Ovary (tissue), 9 donors: Measurements from ENCODE around the gene ENAH. TPM values are rescaled to one million over a fixed set of nuclear protein-coding genes. Genes with fewer than 3 reads are reported as not detected.

ENCODE experiments used
- DNase-seq, 5 donors: peaks; one replicate each; pipeline ENCODE4 v3.0.0-alpha.2; 2019 to 2020
- H3K27ac ChIP-seq, 2 donors: fragments of 200-600 bp; one replicate each; pipeline versions ENCODE4 v1.5.1 to v1.8.0; 2019 to 2022
- H3K27me3 ChIP-seq: fragments of 200-600 bp; one replicate; pipeline ENCODE4 v1.8.0; 2022
- H3K36me3 ChIP-seq: fragments of 200-600 bp; sonication (generic); one replicate; pipeline ENCODE4 v1.5.1; 2019
- H3K4me1 ChIP-seq: one replicate; pipeline ENCODE4 v1.8.1; 2013; ENCODE audit warnings: mild to moderate bottlenecking, moderate library complexity; ENCODE audit not compliant: insufficient read depth
- H3K4me3 ChIP-seq: fragments of 200-600 bp; sonication (generic); one replicate; pipeline ENCODE4 v1.5.1; 2017
- H3K9me3 ChIP-seq, 2 donors: fragments of 200-600 bp in 1 of 2; sonication (generic) in 1 of 2; one replicate each; pipeline versions ENCODE4 v1.5.1 to v1.8.1; 2013 to 2019; ENCODE audit warnings: mild to moderate bottlenecking in 1 of 2, moderate library complexity in 1 of 2
- CTCF ChIP-seq, 3 donors: fragments of 450-650 bp in 2 of 3; fragments of 200-600 bp in 1 of 3; IDR thresholded peaks; one replicate each; pipeline versions ENCODE4 v1.5.1 to v1.8.0; 2016 to 2022; ENCODE audit warnings: antibody characterized with exemption in 3 of 3, mild to moderate bottlenecking in 1 of 3
- EP300 ChIP-seq: sonication (generic); formaldehyde crosslinking; IDR thresholded peaks from one replicate; pipeline ENCODE4 v1.6.1; 2017; ENCODE audit warnings: antibody characterized with exemption
- POLR2A ChIP-seq: fragments of 450-650 bp; IDR thresholded peaks from one replicate; pipeline ENCODE4 v1.6.1; 2017; ENCODE audit warnings: antibody characterized with exemption, mild to moderate bottlenecking, moderate library complexity
- WGBS, 3 donors: extraction: QIAGEN DNeasy Blood & Tissue Kit in 1 of 3; methylation state at CpG; one replicate each; pipeline versions ENCODE4 v1.1.5 to v1.1.7; 2013 to 2017; 5-methylcytosine and 5-hydroxymethylcytosine counted together
- intact Hi-C, 4 donors: fragments of 100-400 bp; cut with DNase I; formaldehyde crosslinking; loops; one replicate each; pipeline versions ENCODE4 v1.11.0 to v1.15.1; 2022 to 2023
- polyA plus RNA-seq, 2 donors: library from polyadenylated mRNA; stranded (reverse); fragments of 200-250 nt in 1 of 2; fragments of 350-450 nt in 1 of 2; fragmentation: Illumina TruSeq in 1 of 2; extraction: RNeasy Lipid Tissue Mini Kit (QIAGEN cat#74804) in 1 of 2; gene quantifications; one replicate each; pipeline ENCODE4 v1.2.3, GENCODE V29; 2013 to 2014
- total RNA-seq, 7 donors: library from RNA; depleted of rRNA in 2 of 7; stranded (reverse); fragments of >200 nt in 2 of 7; fragmentation: NEBNext Ultra II Directional in 3 of 7; extraction: Animal tissue kit (Norgen Biotek cat#: 25700) in 3 of 7; gene quantifications; one replicate each; pipeline versions ENCODE4 v1.1.0 to v1.2.4, GENCODE V29; 2016 to 2023
- donor health status: DM: no; HTN: no; CAD: no; lungs with moderate emphysema.
- donor health status: DM: no; HTN: no; CAD: no.
- donor health status: Bipolar disorder and iron deficiency.
- donor health status: DM: yes; HTN: yes; CAD: no.
- donor health status: DM: no; HTN: no; CAD: no.
- donor health status: DM: yes; HTN: yes; CAD: no.

Gene ENAH
- total and polyA plus RNA-seq, 9 donors: 33.4 to 137 (median 88.6) TPM

GRCh38 chr1:225506727-225507126 is 146.2 kb downstream of the ENAH start:
- 46 to 60% (median 57%) methylated on average over 1 of the region's 1 CpG for WGBS, 3 donors
- intact Hi-C loops: no loop called here
- no peaks in the 10 kb centered on the region for H3K27me3 ChIP-seq
- H3K4me3 ChIP-seq: no peak overlapping the region
- no peaks in the 10 kb centered on the region for H3K36me3 ChIP-seq
- H3K9me3 ChIP-seq: no peaks in the 10 kb centered on the region
- TF ChIP-seq POLR2A (no peak), CTCF (IDR thresholded peaks at IDR 0.05) (no peak)
- H3K27ac ChIP-seq: no peak overlapping the region
- DNase-seq: no peak
- peaks cover 2% of the 10 kb centered on the region for H3K4me1 ChIP-seq

DNA sequence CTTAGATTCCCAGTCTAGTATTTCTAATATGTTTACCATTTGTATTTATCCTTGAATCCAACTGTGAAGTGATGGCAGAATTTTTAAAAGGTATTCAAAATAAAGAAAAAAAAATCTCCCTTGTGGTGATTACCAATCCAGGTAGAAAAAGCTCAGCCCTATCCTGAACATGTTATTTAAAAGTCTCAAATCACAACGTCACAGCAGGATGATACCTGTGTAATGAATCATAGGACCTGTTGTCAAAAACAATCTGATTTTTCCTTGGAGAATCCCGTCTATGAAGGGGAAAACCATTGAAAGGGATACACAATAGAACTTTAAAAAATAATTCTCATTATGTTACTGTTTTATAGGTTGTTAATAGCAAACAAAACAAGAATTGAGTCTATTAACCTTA is 148.1 kb downstream of the ENAH start:
- DNase-seq: no peak
- TF ChIP-seq EP300: no peak
- no peak for TF ChIP-seq POLR2A
- TF ChIP-seq CTCF (IDR thresholded peaks at IDR 0.05): no peak
- Histone ChIP-seq H3K4me1 (peaks cover 2% of the 10 kb centered on the region), H3K4me3 (no peak overlapping the region), H3K27ac (no peak overlapping the region), H3K9me3 (no peaks in the 10 kb centered on the region), H3K36me3 (no peaks in the 10 kb centered on the region), H3K27me3 (no peaks in the 10 kb centered on the region)
- WGBS, 3 donors: 84 to 94% (median 90%) methylated on average over 2 of the region's 2 CpGs
- intact Hi-C loops: no loop called here

DNA sequence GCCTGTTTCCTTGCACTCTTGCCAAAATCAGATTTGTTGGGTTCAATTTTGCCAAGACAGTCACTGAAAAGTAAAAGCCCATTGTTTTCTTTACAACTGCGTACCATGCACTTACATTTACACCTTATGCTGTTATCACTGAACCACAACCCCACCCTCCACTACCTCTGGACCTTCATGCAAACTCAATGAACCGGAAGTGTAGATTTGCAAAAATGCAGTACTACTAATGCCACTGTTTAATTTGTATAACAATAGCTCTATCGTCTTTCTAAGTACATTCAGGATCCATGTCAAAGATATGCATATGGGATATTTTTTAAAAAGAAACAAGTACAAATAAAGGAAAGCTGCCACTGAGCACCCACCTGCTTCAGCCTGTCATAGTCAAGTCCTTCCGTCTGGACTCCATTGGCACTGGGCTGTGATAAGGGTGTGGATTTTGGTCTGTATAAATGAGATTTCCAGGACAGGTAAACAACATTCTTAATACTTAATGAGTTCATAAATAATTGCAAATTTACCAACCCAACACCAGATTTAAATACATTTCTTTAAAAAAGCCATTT is 152.2 kb downstream of the ENAH start:
- no peak for DNase-seq
- no peaks in the 10 kb centered on the region for H3K27me3 ChIP-seq
- no peaks in the 10 kb centered on the region for H3K36me3 ChIP-seq
- no peaks in the 10 kb centered on the region for H3K9me3 ChIP-seq
- WGBS, 3 donors: 81 to 92% (median 91%) methylated on average over 4 of the region's 4 CpGs
- H3K27ac ChIP-seq: no peak overlapping the region
- H3K4me1 ChIP-seq: no peaks in the 10 kb centered on the region
- no peak overlapping the region for H3K4me3 ChIP-seq
- TF ChIP-seq CTCF (IDR thresholded peaks at IDR 0.05) (no peak), EP300 (no peak)
- intact Hi-C loops: no loop called here

- Histone ChIP-seq H3K27ac (no peak overlapping the region), H3K9me3 (no peaks in the 10 kb centered on the region), H3K4me1 (no peaks in the 10 kb centered on the region), H3K36me3 (no peaks in the 10 kb centered on the region), H3K27me3 (no peaks in the 10 kb centered on the region), H3K4me3 (no peak overlapping the region)
- intact Hi-C loops: no loop called here
- 51 to 61% (median 58%) methylated on average over 4 of the region's 4 CpGs for WGBS, 3 donors
- TF ChIP-seq EP300: no peak
- TF ChIP-seq CTCF (IDR thresholded peaks at IDR 0.05): no peak
- no peak for TF ChIP-seq POLR2A
- no peak for DNase-seq
Observed at GRCh38 chr1:225498549-225499136, 154.3 kb downstream of the ENAH start.
